HEK293 (cell line): ENCODE measurements around the gene APOL2.
"Not testable (repeated sequence)": the region's sequence is repeated elsewhere in the genome, so short reads cannot be mapped to it uniquely, and the experiment has no call there.

Source experiments
- CTCF ChIA-PET: fragments of 350-600 bp; formaldehyde crosslinking; extraction: SDS; loops from one replicate; lab custom pipeline; 2021; ENCODE audit warnings: antibody characterized with exemption; lab: Yijun Ruan, JAX
- POLR2A ChIA-PET: fragments of 300-600 bp; formaldehyde crosslinking; extraction: SDS; loops from one replicate; lab custom pipeline; 2020; ENCODE audit warnings: antibody characterized with exemption, inconsistent platforms; lab: Yijun Ruan, JAX
- H3K27ac ChIP-seq: fragments of 200-500 bp; sonication (Bioruptor generic); 2 replicates; pipeline ENCODE4 v1.5.1; 2014; ENCODE audit warnings: low read depth, low read length, control low read depth, inconsistent platforms; ENCODE audit errors: extremely low read depth
- H3K36me3 ChIP-seq, 2 experiments: fragments of 200-500 bp in 1 of 2; sonication (Bioruptor generic) in 1 of 2; 1 replicate in 1 of 2; 2 replicates in 1 of 2; pipeline ENCODE4 v1.5.1; 2014 to 2017; ENCODE audit warnings: inconsistent platforms in 2 of 2, low read length in 2 of 2; ENCODE audit not compliant: control insufficient read depth in 2 of 2, insufficient read depth in 1 of 2
- H3K4me1 ChIP-seq: fragments of 200-500 bp; sonication (Bioruptor generic); 2 replicates; pipeline ENCODE4 v1.5.1; 2014; ENCODE audit warnings: mild to moderate bottlenecking, low read length, inconsistent platforms; ENCODE audit not compliant: control insufficient read depth, insufficient read depth
- H3K4me3 ChIP-seq: 2 replicates; pipeline ENCODE4 v1.5.1; 2011; ENCODE audit warnings: low read depth, mild to moderate bottlenecking, control low read depth, low read length, moderate library complexity
- H3K9me3 ChIP-seq: fragments of 200-500 bp; sonication (Bioruptor generic); 2 replicates; pipeline ENCODE4 v1.5.1; 2014; ENCODE audit warnings: low read depth, low read length, inconsistent platforms; ENCODE audit not compliant: control insufficient read depth, insufficient read depth
- CTCF ChIP-seq: fragments of 450-650 bp; formaldehyde crosslinking; IDR thresholded peaks from 2 replicates; pipeline ENCODE4 v1.5.1; 2016; ENCODE audit warnings: missing biosample characterization, missing genetic modification characterization
- HIC1 ChIP-seq: fragments of 450-650 bp; formaldehyde crosslinking; IDR thresholded peaks from 2 replicates; pipeline ENCODE4 v1.5.1; 2016; ENCODE audit warnings: missing biosample characterization, missing genetic modification characterization
- KLF8 ChIP-seq: fragments of 450-650 bp; formaldehyde crosslinking; IDR thresholded peaks from 2 replicates; pipeline ENCODE4 v1.5.1; 2016; ENCODE audit warnings: missing biosample characterization, missing genetic modification characterization
- MZF1 ChIP-seq: fragments of 450-650 bp; formaldehyde crosslinking; IDR thresholded peaks from 2 replicates; pipeline ENCODE4 v1.5.1; 2017; ENCODE audit warnings: missing biosample characterization, missing genetic modification characterization, borderline replicate concordance
- PRDM2 ChIP-seq: fragments of 450-650 bp; formaldehyde crosslinking; IDR thresholded peaks from 2 replicates; pipeline ENCODE4 v1.5.1; 2016; ENCODE audit warnings: missing biosample characterization, missing genetic modification characterization, borderline replicate concordance
- ZIC2 ChIP-seq: fragments of 450-650 bp; formaldehyde crosslinking; IDR thresholded peaks from 2 replicates; pipeline ENCODE4 v1.5.1; 2016; ENCODE audit warnings: missing biosample characterization, missing genetic modification characterization
- ZNF354C ChIP-seq: fragments of 450-650 bp; formaldehyde crosslinking; IDR thresholded peaks from 2 replicates; pipeline ENCODE4 v1.5.1; 2016; ENCODE audit warnings: missing biosample characterization, missing genetic modification characterization, low read depth, borderline replicate concordance
- ZNF404 ChIP-seq: fragments of 450-650 bp; formaldehyde crosslinking; IDR thresholded peaks from 2 replicates; pipeline ENCODE4 v1.5.1; 2017; ENCODE audit warnings: missing biosample characterization, missing genetic modification characterization
- ZSCAN18 ChIP-seq: fragments of 450-650 bp; formaldehyde crosslinking; IDR thresholded peaks from 2 replicates; pipeline ENCODE4 v1.5.1; 2016; ENCODE audit warnings: missing biosample characterization, missing genetic modification characterization

Gene APOL2

GRCh38 chr22:36232715-36233401 is 6.5 kb downstream of the APOL2 start (continued):
- TF ChIP-seq HIC1: no peak
- TF ChIP-seq ZSCAN18 (tag by site-specific recombination): no peak
- no peak for TF ChIP-seq ZNF354C (tag by site-specific recombination)
- no peak for TF ChIP-seq PRDM2 (tag by site-specific recombination)
- no peak for TF ChIP-seq ZIC2 (tag by site-specific recombination)
- no peak for TF ChIP-seq KLF8 (tag by site-specific recombination)
- TF ChIP-seq ZNF404 (tag by site-specific recombination): no peak
- no peak for TF ChIP-seq MZF1 (tag by site-specific recombination)

- H3K4me3 ChIP-seq, POLR2A ChIA-PET, H3K9me3 ChIP-seq, H3K27ac ChIP-seq, H3K4me1 ChIP-seq: not testable (repeated sequence)
- H3K36me3 ChIP-seq: peaks cover 0 to 65% of the 10 kb centered on the region in 2 experiments; a peak in 1 of 3 replicates
- CTCF ChIA-PET: interaction anchor here (2.9 kb wide), 1 partner anchor 9 kb away, joined by 8 read pairs; the partner anchor contains the start of gene APOL2
- TF ChIP-seq CTCF: peak; percentile 33; the same call in 1 of the 2 replicates
Measured at GRCh38 chr22:36231051-36231450, 8.3 kb downstream of the APOL2 start.

- CTCF ChIA-PET: interaction anchor here (0.8 to 2.9 kb wide), 2 partner anchors 10 kb away, joined by 7 to 8 read pairs; partner anchors contain the start of gene APOL2
- peaks cover 0 to 60% of the 10 kb centered on the region in 2 experiments; a peak in 1 of 3 replicates for H3K36me3 ChIP-seq
- H3K27ac ChIP-seq, POLR2A ChIA-PET, H3K4me1 ChIP-seq, H3K4me3 ChIP-seq, H3K9me3 ChIP-seq: not testable (repeated sequence)
Measured at GRCh38 chr22:36229649-36230048, 9.7 kb downstream of the APOL2 start.
